IPS-20b (cell line): ENCODE results near the gene AGXT.

Experiments
- H3K27ac ChIP-seq: one replicate; pipeline ENCODE4 v1.5.1; 2013; ENCODE audit warnings: low read length
- H3K27me3 ChIP-seq: 2 replicates; pipeline ENCODE4 v1.6.1; 2013; ENCODE audit warnings: mild to moderate bottlenecking, low read length, inconsistent platforms; ENCODE audit not compliant: insufficient read depth
- H3K36me3 ChIP-seq: 2 replicates; pipeline ENCODE4 v1.6.1; 2013; ENCODE audit warnings: low read depth, mild to moderate bottlenecking, inconsistent platforms, low read length, moderate library complexity; ENCODE audit not compliant: insufficient read depth
- H3K4me1 ChIP-seq: 2 replicates; pipeline ENCODE4 v1.6.1; 2013; ENCODE audit warnings: mild to moderate bottlenecking, control low read depth, inconsistent platforms, low read length, moderate library complexity; ENCODE audit not compliant: insufficient read depth
- H3K4me3 ChIP-seq: 2 replicates; pipeline ENCODE4 v1.5.1; 2013; ENCODE audit warnings: mild to moderate bottlenecking, low read length, inconsistent platforms
- H3K9ac ChIP-seq: 2 replicates; pipeline ENCODE4 v1.6.1; 2013; ENCODE audit warnings: low read depth, mild to moderate bottlenecking, inconsistent platforms, low read length, moderate library complexity
- H3K9me3 ChIP-seq: 2 replicates; pipeline ENCODE4 v1.6.1; 2013; ENCODE audit warnings: mild to moderate bottlenecking, low read depth, low read length, inconsistent platforms; ENCODE audit not compliant: insufficient read depth

Gene AGXT

DNA sequence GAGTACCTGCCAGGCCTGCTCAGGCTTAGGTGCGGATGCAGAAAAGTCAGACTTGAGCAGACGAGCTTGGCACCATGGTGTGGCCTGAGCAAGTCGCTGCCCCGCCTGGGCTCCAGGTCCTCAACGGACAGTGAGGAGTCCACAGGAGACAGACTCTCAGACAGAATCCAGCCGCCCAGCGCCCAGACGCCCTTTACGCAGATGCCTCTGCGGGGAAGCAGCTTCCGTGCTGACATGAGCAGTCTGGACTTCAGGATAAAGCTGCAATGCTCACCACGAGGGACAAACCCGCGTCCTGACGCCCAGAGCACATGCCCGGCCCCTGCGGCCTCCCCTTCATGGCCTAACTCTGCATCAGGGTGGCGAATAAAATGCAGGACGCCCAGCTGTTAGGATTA is 30.8 kb downstream of the AGXT start:
- Histone ChIP-seq H3K4me3 (no peak overlapping the region), H3K27ac (no peak overlapping the region), H3K36me3 (no peaks in the 10 kb centered on the region), H3K9ac (no peak overlapping the region), H3K27me3 (no peaks in the 10 kb centered on the region), H3K4me1 (no peaks in the 10 kb centered on the region), H3K9me3 (no peaks in the 10 kb centered on the region)

- Histone ChIP-seq H3K27ac (no peak overlapping the region), H3K9ac (no peak overlapping the region), H3K36me3 (no peaks in the 10 kb centered on the region), H3K27me3 (no peaks in the 10 kb centered on the region), H3K4me3 (no peak overlapping the region), H3K9me3 (no peaks in the 10 kb centered on the region), H3K4me1 (no peaks in the 10 kb centered on the region)
Observed at GRCh38 chr2:240900141-240900860, 31.7 kb downstream of the AGXT start.

DNA sequence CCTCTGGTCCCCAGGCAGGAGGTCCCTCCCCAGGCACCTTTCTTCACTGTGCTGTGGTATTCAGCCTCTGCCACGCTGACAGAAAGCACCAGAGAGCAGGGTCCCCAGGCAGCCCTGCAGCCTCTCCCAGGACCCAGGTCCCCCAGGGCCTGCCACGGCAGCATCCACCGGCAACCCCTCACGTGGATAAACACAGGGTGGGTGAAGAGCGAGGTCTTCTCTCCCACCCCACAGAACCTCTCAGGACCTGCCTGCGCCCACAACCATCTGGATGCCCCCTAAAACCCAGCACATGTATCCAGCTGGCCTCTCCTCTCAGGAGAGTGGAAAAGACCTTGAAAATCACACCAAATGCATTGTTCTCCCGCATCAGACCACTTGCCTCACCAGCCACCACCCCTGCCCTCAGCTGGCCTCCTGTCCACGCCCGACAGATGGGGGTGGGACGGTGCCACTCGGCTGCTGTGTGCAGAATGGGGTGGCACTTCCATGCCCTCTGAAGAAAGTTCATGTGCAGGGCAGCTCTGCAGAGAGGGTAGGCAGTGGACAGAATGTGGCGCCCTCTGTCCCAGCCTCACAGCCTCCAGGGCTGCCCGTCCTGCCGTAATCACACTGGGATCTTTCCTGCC is 33.5 kb downstream of the AGXT start:
- Histone ChIP-seq H3K36me3 (no peaks in the 10 kb centered on the region), H3K4me1 (no peaks in the 10 kb centered on the region), H3K9ac (no peak overlapping the region), H3K4me3 (no peak overlapping the region), H3K27me3 (no peaks in the 10 kb centered on the region), H3K27ac (no peak overlapping the region), H3K9me3 (no peaks in the 10 kb centered on the region)

DNA sequence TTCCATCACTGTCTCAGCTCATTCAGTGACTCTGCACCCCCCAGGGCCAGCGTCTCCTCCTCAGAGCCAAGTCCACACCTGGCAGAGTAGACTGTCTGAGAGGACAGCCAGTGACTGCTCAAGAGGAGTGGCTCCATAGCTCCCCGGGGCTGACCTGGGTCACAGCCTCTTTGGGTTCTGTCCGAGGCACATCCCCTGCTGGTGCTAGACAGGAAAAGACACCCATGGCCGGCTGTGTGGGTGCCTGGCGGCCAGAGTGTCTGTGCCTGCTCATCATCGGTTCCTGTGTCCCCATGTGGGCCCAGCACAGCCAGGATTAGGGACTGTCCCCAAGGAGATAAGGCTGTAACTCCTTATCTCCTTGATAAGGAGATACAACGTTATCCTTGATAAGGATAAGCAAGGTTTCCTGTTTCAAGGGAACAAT is 34.0 kb downstream of the AGXT start:
- Histone ChIP-seq H3K9ac (no peak overlapping the region), H3K9me3 (no peaks in the 10 kb centered on the region), H3K4me3 (no peak overlapping the region), H3K4me1 (no peaks in the 10 kb centered on the region), H3K27me3 (no peaks in the 10 kb centered on the region), H3K36me3 (no peaks in the 10 kb centered on the region), H3K27ac (no peak overlapping the region)

- H3K9me3 ChIP-seq: no peaks in the 10 kb centered on the region
- no peaks in the 10 kb centered on the region for H3K36me3 ChIP-seq
- H3K4me1 ChIP-seq: no peaks in the 10 kb centered on the region
- H3K27ac ChIP-seq: no peak overlapping the region
- H3K9ac ChIP-seq: no peak overlapping the region
- no peaks in the 10 kb centered on the region for H3K27me3 ChIP-seq
- H3K4me3 ChIP-seq: no peak overlapping the region
Observed at GRCh38 chr2:240903191-240904060, 34.8 kb downstream of the AGXT start.

- Histone ChIP-seq H3K27ac (no peak overlapping the region), H3K4me3 (no peak overlapping the region), H3K9me3 (no peaks in the 10 kb centered on the region), H3K4me1 (no peaks in the 10 kb centered on the region), H3K36me3 (no peaks in the 10 kb centered on the region), H3K27me3 (no peaks in the 10 kb centered on the region), H3K9ac (no peak overlapping the region; the same call in 1 of the 2 replicates)
Observed at GRCh38 chr2:240904216-240905175, 35.9 kb downstream of the AGXT start.

GRCh38 chr2:240905176-240905781 is 36.7 kb downstream of the AGXT start:
- Histone ChIP-seq H3K36me3 (no peaks in the 10 kb centered on the region), H3K27me3 (no peaks in the 10 kb centered on the region), H3K4me1 (no peaks in the 10 kb centered on the region), H3K4me3 (no peak overlapping the region), H3K9me3 (no peaks in the 10 kb centered on the region), H3K27ac (no peak overlapping the region), H3K9ac (no peak overlapping the region; the same call in 1 of the 2 replicates)

DNA sequence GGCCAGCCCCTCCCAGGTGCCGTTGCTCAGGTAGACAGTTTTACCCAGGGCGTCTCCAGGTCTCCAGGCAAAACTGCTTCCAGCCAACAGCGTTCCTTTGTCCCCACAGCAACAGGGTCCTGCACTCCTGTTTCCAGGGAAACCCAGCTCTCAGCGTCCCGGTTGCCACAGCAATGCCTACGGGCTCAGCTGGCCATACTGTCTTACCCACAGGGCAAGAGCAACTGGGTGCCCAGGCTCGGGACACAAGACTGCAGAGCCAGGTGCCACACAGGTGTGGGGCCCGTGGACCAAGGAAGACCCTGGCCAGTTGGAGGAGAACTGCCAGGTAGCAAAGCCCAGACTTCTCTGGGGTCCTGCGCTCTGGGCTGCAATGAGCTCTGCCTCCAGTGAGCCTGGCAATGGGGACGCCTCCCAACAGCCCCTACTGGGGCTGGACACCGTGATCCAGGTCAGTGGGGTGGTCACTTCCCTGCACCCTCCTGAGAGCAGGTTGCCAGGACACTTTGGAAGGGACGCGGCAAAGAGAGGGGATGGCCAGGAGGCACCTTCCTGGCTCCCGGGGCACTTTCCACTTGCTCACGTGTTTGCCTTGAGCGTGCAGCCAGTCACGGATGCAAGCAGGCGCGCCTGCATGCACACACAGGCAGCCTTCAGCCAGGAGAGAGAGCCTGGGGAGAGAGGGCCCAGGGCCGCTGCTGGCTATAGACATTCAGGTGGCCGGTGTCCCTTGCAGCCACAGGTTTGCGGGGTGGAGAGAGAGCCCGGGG is 37.7 kb downstream of the AGXT start, which contains the start of gene CROCC2:
Gene CROCC2 (plus strand): TSS at position 196 of the 770 bp plus-strand sequence. CDS start 178 bp downstream, at position 374.
- Histone ChIP-seq H3K4me3 (no peak within 1 kb of the TSS), H3K36me3 (no peaks in the 10 kb centered on the region), H3K4me1 (no peaks in the 10 kb centered on the region), H3K27ac (no peak within 1 kb of the TSS), H3K9me3 (no peaks in the 10 kb centered on the region), H3K27me3 (no peaks in the 10 kb centered on the region), H3K9ac (no peak within 1 kb of the TSS; the same call in 1 of the 2 replicates)

- H3K9ac ChIP-seq: no peak overlapping the region
- H3K4me3 ChIP-seq: no peak overlapping the region
- H3K27ac ChIP-seq: no peak overlapping the region
- H3K4me1 ChIP-seq: no peaks in the 10 kb centered on the region
- H3K36me3 ChIP-seq: no peaks in the 10 kb centered on the region
- no peaks in the 10 kb centered on the region for H3K9me3 ChIP-seq
- H3K27me3 ChIP-seq: no peaks in the 10 kb centered on the region
Observed at GRCh38 chr2:240906911-240907590, 38.4 kb downstream of the AGXT start.
